HG02571 (cell line): ENCODE data around the gene LARP4B.
A peak's percentile ranks its signal among the peaks of the same experiment; 100 is the strongest.

Source experiments
- ATAC-seq: cut with Tn5 transposase; IDR thresholded peaks from one replicate; pipeline ENCODE4 v1.9.1; 2021; ENCODE audit warnings: mild to moderate bottlenecking, moderate library complexity; ENCODE audit not compliant: unreplicated experiment

Gene LARP4B

DNA sequence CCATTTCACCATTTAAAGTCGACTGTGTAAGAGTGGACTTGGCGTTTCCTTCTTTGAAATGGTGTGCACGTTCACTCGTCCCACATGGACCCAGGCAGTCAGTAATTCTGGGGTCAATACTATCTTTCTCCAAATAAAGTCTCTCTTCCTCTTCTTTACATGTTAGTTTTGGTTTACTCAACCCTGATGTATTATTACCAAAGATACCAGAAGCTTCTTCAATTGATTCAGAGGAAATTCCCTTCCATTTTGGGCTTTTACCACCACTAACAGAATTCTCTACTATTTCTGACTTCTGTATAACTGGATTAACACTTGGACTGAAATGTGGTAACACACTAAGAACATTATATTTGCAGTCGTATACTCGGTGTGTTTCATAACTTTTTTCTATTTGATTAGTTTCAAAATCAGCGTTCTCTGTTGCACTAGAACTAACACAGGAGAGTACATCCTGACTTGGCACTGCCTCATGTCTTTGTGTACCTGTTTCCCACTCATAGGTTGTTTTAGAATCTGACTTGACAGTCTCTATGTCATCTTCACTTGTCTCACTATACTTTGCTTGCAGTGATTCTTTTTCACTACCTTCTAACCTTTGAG, 60.8 kb downstream of the LARP4B start:
- ATAC-seq: no peak

DNA sequence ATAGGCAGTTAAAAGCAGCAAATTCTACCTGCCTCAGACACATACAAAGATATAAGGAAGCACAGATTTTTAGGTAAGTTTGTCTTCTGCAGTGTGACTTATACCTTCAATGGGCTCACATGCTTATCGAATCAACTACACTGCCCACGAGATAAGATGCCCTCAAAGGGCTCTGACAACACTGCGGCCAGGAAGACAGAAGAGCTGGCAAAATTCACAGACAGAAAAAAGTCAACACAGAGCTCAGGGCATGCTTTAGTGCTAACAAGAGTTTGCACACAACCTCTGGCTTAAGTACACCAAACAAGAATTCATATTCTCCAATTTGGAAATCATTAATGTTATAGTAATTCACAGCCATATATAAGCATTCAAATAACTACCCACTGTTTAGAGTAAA, 62.3 kb downstream of the LARP4B start:
- ATAC-seq: no peak

DNA sequence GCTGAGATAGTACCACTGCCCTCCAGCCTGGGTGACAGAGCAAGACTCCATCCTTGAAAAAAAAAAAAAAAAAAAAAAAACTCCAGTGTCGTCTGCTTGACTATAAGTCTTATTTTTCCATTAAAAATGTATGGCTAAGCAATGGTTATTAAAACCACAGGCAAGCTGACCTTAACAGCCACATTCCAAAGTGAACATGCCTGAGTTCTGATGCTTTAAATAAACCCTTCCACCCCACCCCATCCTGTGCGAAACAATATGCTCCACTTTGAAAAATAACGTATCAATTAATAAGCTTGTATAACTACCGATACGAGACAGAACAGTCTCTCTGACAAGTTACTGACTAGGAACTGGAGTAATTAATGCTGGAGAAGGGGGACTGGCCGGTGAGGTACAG, 63.7 kb downstream of the LARP4B start:
- no peak for ATAC-seq

DNA sequence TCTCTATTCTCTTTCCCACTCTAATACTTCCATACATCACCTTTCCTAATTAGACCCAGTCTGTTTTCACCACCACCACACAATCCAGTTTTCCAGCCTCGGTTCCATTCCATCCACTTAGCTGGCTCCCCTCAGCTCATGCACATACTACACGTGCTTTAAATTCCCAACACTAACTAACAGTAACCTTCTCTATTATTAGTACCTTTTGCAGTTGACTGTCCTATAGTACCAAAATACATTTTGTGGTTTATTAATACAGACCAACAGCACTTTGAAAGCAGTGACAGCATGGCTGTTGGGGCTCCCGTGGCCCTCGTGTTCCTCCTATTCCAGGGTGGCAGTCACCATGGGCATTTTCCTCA, 64.9 kb downstream of the LARP4B start:
- ATAC-seq: no peak

DNA sequence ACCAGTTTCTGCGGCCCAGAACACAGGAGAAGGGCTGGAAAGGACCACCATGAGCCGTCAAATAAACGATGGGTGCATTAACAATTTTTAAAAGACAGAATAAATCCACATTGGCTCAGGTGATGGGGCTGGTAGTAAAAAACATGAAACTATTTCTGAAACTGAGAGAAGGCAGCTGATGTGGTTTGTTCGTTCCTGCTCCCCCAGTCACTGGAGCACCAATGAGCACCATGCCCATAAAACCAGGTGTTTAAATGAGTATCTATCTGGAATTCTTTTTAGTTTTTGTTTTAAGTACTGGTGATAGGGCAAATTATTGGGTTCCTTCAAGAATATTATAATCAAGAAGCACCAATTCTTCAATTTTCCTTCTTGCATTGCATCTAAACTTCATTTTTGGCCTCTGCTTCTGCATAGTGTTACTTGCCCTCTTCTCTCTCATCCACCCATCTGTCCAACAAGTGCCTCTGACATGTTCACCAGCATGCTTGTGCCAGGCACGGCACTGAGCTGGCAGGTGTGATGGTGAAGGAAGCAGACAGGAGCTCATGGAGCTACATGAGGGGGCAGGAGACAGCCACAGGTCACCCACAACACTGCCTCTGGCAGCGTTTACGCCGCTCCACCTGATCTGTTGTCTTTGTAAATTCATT, 65.5 kb downstream of the LARP4B start:
- no peak for ATAC-seq

DNA sequence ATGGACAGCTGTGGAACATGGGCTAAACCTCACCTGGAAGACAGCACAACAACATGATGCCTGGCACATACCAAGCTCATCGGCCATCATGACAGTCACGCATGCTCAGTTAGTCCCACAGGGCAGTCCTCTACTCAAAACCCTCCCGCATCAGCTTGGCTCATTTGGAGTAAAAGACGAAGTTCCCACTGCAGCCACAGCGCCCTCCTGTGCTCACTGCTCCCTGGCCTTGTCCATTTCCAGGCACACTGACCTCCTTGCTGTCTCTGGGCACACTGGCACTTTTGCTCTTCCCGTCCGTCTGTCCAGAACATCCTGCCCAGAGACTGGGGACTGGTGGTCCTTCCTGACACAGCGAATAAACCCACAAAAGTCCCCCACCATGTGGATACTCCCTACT, 66.2 kb downstream of the LARP4B start:
- ATAC-seq: no peak

DNA sequence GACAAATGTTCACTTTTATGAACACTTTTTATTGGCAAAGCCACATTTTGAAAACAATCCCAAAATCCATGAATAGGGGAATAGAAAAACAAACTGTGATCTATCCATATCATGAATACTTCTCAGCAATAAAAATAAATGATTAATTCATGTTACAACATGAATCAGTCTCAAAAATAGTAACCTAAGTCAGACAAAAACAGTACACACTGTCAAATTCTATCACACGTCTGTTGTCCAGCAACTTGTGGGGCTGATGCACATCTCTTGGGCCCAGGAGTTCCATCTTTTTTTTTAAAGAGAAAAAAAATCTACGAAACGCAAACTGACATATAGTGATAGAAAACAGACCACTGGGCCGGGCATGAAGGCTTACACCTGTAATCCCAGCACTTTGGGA, 71.0 kb downstream of the LARP4B start:
- ATAC-seq: no peak

DNA sequence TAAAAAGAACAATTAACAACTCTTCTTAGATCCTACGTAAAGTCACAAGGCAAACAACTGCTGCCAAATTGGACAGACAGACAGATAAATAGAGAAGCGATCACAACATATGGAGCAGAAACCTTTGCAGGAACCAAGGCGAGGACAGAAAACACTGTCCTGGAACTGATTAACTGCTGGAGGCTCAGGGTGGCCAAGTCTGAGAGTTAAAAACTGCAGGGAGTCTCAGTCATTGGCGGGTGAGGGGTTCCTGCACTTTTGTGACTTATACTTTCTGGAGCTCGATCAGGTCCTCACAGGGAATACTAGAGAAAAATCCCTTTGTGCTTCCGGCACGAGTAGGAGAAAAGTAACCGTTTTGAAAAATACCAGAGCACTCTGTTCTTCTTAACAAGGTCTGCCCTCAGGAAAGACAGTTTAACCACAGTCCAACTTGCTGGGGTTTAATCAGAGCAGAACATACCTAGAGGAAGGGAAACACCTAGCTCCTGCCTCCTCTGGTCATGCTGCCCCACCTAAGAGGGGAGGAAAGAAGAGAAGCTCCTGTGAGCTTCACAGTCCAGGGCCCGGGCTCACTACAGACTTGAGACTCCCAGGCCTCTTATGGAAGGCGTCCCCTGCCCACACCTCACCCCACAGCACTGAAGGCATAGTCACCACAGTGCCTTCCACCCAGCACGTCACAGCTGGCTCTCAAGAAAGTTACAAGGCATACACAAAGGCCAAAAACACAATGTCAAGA, 74.9 kb downstream of the LARP4B start:
- ATAC-seq: no peak

DNA sequence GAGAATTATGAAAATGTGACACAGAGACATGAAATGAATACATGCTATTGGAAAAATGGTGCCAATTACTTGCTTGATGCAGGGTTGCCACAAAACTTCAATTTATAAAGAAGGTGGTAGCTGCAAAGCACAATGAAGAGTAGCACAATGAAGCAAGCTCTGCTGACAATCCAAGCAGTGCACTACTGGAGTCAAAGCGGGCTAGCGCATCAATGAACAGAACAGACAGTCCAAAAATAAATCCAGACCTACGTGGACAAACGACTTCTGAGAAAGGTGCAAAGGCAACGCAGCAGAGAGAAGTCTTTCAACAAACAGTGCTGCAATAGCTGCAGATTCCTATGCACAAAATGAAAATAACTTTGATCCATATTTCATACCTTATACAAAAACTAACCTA, 75.8 kb downstream of the LARP4B start:
- no peak for ATAC-seq

DNA sequence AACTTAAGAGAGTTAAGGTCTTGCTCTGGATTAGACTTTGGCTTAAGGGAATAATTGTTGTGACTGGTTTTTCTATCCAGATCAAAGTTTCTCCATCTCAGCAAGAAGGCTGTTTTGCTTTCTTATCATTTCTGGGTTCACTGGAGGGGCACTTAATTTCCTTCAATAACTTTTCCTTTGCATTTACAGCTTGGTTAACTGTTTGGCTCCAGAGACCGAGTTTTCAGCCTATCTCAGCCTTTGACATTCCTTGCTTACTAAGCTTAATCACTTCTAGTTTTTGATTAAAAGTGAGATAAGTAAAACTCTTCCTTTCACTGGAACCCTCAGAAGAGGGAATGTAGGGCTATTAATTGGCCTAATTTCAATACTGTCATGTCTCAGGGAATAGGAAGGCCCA, 76.4 kb downstream of the LARP4B start:
- no peak for ATAC-seq

DNA sequence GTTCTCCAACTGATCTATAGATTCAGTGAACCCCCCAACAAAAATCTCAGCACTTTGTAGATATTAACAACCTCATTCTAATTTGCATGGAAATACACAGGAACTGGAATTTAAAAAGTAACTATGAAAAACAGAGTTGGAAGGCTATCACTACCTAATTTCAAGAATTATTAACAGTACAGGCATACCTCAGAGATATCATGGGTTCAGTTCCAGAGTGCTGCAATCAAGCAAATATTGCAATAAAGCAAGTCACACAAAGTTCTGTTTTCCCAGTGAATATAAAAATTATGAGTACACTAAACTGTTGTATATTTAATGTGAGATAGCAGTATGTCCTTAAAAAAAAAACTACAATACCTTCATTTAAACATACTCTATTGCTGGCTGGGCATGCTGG, 78.5 kb downstream of the LARP4B start:
- ATAC-seq: no peak

DNA sequence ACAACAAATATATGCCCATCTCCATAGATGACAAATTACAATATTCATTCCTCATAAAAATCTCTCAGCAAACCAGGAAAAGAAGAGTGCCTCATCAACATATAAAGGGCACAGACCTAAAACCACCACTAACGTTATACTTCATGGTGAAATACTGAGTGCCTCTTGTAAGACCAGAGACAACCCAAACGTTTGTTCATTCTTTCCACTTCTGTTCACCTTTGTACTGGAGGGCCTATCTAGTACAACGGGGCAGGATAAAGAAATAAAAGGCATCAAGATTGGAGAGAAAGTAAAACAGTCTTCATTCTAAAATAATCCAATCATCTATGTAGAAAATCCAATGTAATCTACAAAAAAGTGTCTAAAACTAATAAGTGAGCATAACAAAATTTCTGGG, 79.1 kb downstream of the LARP4B start:
- peak; percentile 6 for ATAC-seq

DNA sequence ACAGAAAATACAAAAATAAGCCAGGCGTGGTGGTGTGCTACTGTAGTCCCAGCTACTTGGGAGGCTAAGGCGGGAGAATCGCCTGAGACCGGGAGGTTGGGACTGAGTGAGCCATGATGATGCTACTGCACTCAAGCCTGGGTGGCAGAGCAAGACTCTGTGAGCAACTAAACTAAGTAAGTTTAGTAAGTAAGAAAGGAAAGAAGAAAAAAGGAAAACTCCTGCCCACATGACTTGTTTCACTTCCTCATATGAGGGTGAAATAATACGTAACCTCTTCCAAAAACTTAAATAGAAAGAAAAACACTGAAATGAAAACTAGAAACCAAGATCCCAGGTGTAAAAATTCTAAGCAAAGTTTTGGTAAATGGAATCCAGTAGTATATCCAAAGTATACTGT, 79.6 kb downstream of the LARP4B start:
- peak; percentile 86 for ATAC-seq

DNA sequence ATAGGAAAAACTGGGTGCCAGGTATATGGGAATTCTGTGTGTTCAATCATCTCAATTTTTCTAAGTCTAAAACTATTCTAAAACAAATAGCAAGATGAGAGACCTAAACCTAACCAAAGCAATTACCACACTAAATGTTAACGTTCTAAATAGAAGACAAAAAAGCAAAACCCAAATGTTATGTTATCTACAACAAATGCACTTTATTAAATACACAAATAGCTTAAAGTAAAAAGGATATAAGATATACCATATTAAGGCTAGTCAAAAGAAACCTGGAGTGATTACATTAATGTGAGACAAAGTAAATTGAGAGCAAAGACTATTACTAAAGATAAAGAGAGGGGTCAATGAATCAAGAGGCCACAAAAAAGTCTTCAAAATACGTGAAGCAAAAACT, 81.4 kb downstream of the LARP4B start:
- ATAC-seq: no peak

DNA sequence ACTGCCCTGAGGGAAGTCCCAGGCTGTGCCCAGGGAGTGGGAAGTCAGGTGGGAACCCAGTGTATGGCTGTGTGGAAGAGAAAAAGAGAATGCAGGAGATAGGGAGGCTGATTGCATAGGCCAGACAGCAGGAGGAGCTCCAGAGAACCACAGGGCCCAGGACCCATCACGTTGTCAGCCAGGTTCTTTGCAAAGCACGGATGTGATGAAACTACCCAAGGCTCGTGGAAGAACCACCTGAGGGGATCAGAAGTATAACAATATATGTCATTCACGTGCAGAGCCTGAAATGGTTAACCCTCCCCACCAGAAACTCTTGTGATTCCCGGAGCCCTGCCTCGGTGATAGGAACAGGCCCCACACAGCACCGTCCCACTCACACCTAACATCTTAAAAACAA, 83.6 kb downstream of the LARP4B start:
- no peak for ATAC-seq

DNA sequence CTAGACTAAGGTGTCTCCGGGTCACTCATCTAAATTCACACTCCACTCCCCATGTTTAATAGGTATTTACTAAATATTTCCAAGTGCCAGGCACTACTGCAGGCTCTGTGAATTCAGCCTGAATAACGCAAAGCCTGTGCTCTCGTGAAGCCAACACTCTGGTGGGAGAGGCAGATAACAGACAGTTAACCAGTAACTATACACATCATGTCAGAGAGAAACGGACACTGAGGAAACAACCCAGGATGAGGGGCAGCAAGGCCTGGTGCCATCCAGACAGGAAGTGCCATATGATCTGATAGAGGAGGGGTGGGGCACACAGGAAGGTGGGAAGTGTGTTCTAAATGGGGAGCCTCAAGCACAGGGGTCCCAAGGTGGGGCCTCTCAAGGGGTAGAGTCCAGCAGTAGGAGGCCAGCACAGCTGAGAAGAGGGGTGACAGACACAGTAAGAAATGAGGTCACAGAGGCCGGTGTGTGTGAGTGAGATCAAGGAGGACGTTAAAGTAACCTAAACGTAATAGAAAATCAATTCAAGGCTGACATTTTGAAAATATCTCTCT, 85.3 kb downstream of the LARP4B start:
- no peak for ATAC-seq

DNA sequence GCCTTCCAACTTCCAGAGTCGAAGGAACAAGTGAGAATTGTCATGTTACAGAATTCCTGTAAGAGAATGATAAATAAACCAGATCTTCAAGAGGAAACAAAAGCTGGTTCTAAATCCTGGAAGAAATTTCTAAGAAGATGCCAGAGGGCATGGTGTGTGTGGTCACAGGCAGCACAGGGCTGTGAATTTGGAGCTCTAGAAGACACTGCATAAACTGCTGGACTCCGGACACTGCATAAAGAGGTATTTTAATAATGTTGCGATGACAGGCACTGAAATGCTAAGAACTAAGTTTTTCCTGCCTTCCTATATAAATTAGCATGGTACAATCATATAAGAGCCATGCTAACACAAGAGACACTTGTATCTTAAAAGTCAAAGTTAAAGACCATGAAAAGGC, 86.0 kb downstream of the LARP4B start:
- no peak for ATAC-seq

DNA sequence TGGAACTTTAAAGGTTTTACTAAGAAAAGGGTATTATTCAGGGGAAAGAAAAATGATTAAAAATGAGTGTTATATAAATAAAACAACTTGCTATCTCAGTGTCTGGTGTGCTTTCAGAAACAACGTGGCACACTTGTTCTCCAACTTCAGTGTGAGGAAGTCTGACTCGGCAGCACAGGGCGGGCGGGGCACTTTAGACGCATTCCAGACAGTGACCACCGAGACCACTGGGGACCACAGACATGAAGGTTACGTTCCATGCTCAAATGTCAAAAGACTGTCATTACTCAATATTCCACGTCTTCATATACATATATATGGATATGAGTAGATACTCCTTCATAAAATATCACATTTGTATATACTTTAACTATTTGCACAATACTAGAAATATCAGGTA, 87.0 kb downstream of the LARP4B start:
- no peak for ATAC-seq

DNA sequence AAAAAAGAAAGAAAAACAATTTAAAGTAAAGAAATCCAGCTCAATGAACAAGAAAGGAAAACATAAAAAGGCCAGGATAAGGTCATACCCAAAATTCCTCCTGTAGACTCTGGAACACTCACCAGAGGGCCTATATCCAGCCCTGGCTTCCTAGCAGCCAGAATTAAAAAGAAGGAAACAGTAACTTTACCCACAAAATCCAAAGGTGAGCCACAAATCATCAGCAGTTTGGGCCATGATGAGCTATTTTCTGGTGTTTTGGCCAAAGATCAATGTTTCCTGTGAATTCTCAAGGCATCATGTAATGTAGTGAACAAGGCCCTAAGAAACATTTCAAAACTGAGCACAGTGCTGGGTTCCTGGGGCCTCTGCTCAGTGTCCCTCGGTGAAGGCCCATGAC, 87.8 kb downstream of the LARP4B start:
- no peak for ATAC-seq

DNA sequence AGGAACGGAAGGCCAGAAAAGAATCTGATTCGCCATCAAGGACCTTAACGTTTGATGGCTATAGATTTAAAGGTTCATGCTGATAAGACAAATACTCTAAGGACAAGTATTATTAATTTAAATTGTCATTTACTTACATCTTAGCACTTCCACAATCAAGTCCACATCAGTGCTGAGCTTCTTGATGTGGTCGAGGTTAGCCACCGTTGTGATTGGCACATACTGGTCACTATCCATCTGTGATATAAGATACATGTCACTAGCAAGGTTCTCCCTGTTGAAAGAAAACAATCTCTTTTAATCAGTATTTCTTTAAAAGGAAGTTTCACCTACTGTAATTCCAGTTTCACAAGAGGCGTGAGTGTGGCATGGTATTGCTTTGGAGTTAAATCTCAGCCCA, 88.7 kb downstream of the LARP4B start:
- no peak for ATAC-seq

DNA sequence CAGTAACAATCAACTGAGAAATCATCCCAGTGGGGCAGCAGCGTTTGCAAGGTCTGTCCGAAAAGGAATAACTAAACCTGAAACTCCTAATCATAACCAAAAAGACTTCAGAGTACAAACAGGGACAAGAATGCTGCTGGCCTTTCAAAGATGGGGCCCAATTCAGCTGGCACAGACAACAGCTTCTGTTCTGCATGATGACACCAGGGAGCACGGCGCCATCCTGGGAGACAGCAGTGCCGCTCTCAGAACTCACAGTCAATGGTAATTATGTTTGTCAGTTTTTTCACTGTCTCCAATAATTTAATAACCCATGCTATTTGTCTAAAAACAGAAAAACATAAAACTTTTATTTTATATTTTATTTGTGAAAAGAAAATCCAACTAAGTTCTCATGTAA, 90.0 kb downstream of the LARP4B start:
- ATAC-seq: no peak

DNA sequence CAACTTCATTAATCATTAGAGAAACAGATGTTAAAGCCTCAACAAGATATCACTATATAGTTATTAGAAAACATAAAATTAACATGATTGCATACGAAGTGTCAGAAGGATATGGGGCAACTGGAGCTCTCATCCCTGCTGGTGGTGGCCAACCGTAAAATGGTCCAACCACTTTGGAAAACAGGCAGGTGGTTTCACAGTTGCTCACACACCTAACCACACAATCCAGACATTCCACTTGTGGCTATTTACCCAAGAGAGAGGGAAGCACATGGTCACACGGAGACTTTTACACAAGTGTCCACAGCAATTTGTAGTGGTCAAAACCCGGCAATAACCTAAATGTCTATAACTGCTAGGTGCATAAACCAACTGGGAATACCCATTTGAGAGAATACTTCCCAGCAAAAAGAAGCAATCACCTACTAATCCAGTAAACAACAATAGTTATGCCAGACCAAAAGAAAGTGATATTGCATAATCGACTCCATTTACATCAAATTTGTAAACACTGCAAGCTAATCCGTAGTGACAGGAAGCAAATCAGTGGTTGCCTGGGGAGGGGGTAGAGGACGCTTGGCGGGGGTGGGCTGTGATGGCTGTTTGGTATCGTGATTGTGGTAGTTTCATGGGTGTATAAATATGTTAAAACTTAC, 91.8 kb downstream of the LARP4B start:
- ATAC-seq: no peak
